Tibial artery (tissue), 4 donors: Measurements from ENCODE around the gene TAF6.

Experiments used
- DNase-seq, 2 donors: peaks; one replicate each; pipeline ENCODE4 v3.0.0-alpha.2; 2019
- H3K27ac ChIP-seq, 2 donors: fragments of 200-600 bp; sonication (generic) in 1 of 2; 1 replicate in 1 of 2; 2 replicates in 1 of 2; pipeline ENCODE4 v1.5.1; 2018 to 2019; ENCODE audit warnings: mild to moderate bottlenecking in 1 of 2
- H3K27me3 ChIP-seq, 2 donors: fragments of 200-600 bp; sonication (generic) in 1 of 2; one replicate each; pipeline versions ENCODE4 v1.5.1 to v1.6.0; 2016 to 2019
- H3K36me3 ChIP-seq, 3 donors: fragments of 200-600 bp; sonication (generic) in 2 of 3; one replicate each; pipeline ENCODE4 v1.5.1; 2016 to 2019; ENCODE audit warnings: mild to moderate bottlenecking in 2 of 3
- H3K4me1 ChIP-seq, 4 donors: fragments of 200-600 bp; sonication (generic) in 2 of 4; 1 replicate in 3 of 4; 2 replicates in 1 of 4; pipeline ENCODE4 v1.5.1; 2016 to 2019
- H3K4me3 ChIP-seq, 2 donors: fragments of 200-600 bp; sonication (generic) in 1 of 2; 1 replicate in 1 of 2; 2 replicates in 1 of 2; pipeline ENCODE4 v1.5.1; 2018 to 2019; ENCODE audit warnings: mild to moderate bottlenecking in 2 of 2
- H3K9me3 ChIP-seq, 3 donors: fragments of 200-600 bp; sonication (generic) in 1 of 3; one replicate each; pipeline ENCODE4 v1.5.1; 2016 to 2019
- CTCF ChIP-seq, 2 experiments: fragments of 200-600 bp in 1 of 2; fragments of 450-650 bp in 1 of 2; IDR thresholded peaks; one replicate each; pipeline ENCODE4 v1.5.1; 2017 to 2019; ENCODE audit warnings: antibody characterized with exemption in 2 of 2, mild to moderate bottlenecking in 1 of 2, moderate library complexity in 1 of 2
- intact Hi-C: fragments of 100-400 bp; cut with DNase I; formaldehyde crosslinking; loops from one replicate; pipeline ENCODE4 v1.15.0; 2023; ENCODE audit warnings: low total_unique reads

The TAF6 gene

GRCh38 chr7:100142461-100142860 lies 23.3 kb upstream of the TAF6 start:
- H3K36me3 ChIP-seq: no peaks in the 10 kb centered on the region
- no peak overlapping the region for H3K4me3 ChIP-seq
- H3K9me3 ChIP-seq: no peaks in the 10 kb centered on the region
- TF ChIP-seq CTCF (IDR thresholded peaks at IDR 0.05): no peak
- no peak overlapping the region for H3K27ac ChIP-seq
- no peak for DNase-seq
- intact Hi-C loops: loop anchor here (10.0 kb wide), 1 partner anchor 228 kb away; the partner anchor contains the start of gene TRIM4
- no peaks in the 10 kb centered on the region for H3K4me1 ChIP-seq
- peaks cover 0 to 3% of the 10 kb centered on the region in 2 donors for H3K27me3 ChIP-seq

DNA sequence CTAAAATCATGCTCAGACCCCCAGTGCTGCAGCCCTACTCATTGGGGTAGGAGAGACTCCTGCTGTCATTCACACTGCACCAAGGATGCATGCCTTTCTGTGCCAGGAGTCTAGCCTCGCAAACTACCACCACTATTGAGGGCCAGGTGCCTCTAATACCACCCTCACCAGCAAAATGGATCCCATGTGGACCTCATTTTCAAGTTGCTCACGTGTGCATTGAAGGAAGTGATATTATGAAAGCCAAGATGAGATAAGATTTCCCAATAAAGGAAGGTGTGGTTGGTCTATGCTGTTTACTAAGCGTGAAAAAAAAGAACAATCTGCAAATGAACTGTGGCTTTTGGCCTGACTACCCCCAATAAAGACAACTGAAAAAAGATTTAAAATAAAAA lies 22.4 kb upstream of the TAF6 start:
- Histone ChIP-seq H3K4me3 (no peak overlapping the region), H3K27ac (no peak overlapping the region), H3K27me3 (peaks cover 0 to 4% of the 10 kb centered on the region in 2 donors), H3K9me3 (no peaks in the 10 kb centered on the region), H3K4me1 (no peaks in the 10 kb centered on the region), H3K36me3 (no peaks in the 10 kb centered on the region)
- intact Hi-C loops: loop anchor here (10.0 kb wide), 1 partner anchor 227 kb away; the partner anchor contains the start of gene TRIM4
- no peak for TF ChIP-seq CTCF (IDR thresholded peaks at IDR 0.05)
- no peak for DNase-seq

DNA sequence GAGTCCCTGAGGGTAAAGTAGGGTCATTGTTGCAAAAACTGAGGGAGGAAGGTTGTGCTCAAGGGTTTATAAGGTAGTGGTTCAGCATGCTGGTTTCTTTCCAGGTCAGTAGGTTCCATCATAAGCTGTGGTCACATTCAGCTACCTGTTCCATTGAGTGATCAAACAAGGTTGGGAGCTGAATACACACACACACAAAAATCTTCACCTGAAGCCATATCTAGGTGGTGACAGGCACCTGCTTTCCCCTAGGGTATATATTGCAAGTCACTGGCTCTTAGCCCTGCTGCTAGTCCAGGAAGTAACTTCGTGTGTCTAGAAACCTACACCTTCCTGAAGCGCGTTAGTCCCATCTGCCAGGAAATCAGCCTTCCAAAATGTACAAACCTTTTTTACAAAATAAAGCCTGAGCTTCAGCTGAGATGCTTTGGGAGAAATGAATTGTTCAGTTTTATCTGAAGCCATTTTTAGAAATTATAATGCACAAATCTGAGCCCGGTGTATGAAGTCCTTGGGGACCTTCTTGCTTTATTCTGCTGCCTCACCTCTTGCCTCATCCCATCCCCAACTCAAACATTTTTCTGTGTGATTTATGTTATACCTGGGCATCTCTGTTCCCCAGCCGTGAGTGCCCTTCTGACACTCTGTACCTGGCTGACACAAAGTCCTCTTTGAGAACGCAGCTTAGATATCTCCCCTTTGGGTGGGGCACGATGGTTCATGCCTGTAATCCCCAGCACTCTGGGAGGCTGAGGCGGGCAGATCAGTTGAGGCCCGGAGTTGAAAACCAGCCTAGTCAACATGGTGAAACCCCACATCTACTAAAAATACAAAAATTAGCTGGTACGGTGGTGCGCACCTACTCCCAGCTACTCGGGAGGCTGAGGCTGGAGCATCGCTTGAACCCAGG lies 18.9 kb upstream of the TAF6 start:
- Histone ChIP-seq H3K4me1 (no peaks in the 10 kb centered on the region), H3K36me3 (no peaks in the 10 kb centered on the region), H3K27me3 (peaks cover 0 to 8% of the 10 kb centered on the region in 2 donors), H3K27ac (no peak overlapping the region), H3K4me3 (no peak overlapping the region), H3K9me3 (no peaks in the 10 kb centered on the region)
- intact Hi-C loops: loop anchor here (5.0 kb wide), 1 partner anchor 79 kb away; the partner anchor contains the start of gene PVRIG
- no peak for DNase-seq
- TF ChIP-seq CTCF (IDR thresholded peaks at IDR 0.05): no peak

- H3K36me3 ChIP-seq: no peaks in the 10 kb centered on the region
- intact Hi-C loops: no loop called here
- DNase-seq: no peak
Measured at GRCh38 chr7:100132697-100133151, 13.6 kb upstream of the TAF6 start.

GRCh38 chr7:100132126-100132525 lies 13.0 kb upstream of the TAF6 start:
- Histone ChIP-seq H3K4me1 (peaks cover 0 to 19% (median 9%) of the 10 kb centered on the region in 4 donors), H3K4me3 (no peak overlapping the region), H3K9me3 (no peaks in the 10 kb centered on the region), H3K27me3 (peaks cover 0 to 5% of the 10 kb centered on the region in 2 donors), H3K36me3 (no peaks in the 10 kb centered on the region), H3K27ac (no peak overlapping the region)
- DNase-seq: no peak
- TF ChIP-seq CTCF (IDR thresholded peaks at IDR 0.05): no peak
- intact Hi-C loops: no loop called here

More at GRCh38 chr7:100132697-100133151, 13.6 kb upstream of the TAF6 start:
- Histone ChIP-seq H3K27me3 (peaks cover 0 to 5% of the 10 kb centered on the region in 2 donors), H3K27ac (no peak overlapping the region), H3K9me3 (no peaks in the 10 kb centered on the region), H3K4me3 (no peak overlapping the region), H3K4me1 (peaks cover 0 to 18% (median 8%) of the 10 kb centered on the region in 4 donors)
- peak; percentile 67 to 70 for TF ChIP-seq CTCF (IDR thresholded peaks at IDR 0.05)
